Measurements from ENCODE around the gene BRIX1. TPM values are rescaled to one million over a fixed set of nuclear protein-coding genes. Genes with fewer than 3 reads are reported as not detected.
"Not testable (repeated sequence)": the region's sequence is repeated elsewhere in the genome, so short reads cannot be mapped to it uniquely, and the experiment has no call there.

BRIX1 gene
- total RNA-seq, 1 donor from 2014 or later, result 38.8 TPM

GRCh38 chr5:34959323-34959722 is 43.8 kb downstream of the BRIX1 start:
- DNase-seq (ENCODE audit: low spot score), result no peak

GRCh38 chr5:34967540-34967939 is 52.0 kb downstream of the BRIX1 start:
- no peak for DNase-seq (ENCODE audit: low spot score)

DNA sequence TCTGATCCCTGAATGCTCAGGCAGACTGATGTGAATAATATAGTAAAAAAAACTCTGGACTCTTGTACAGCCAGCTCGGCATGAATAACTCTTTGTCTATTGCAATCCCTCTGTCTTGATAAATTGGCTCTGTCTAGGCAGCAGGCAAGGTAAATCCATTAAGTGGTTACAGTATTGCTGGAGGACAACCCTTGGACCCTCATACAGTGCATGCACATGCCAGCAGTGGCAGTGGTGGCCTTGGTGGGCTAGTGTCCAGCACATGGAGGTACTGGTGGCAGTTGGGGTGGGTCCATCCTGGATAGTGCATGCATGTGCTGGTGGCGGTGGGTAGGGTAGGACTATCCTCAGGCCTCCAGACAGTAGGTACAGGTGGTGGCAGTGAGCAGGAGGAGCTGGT is 52.7 kb downstream of the BRIX1 start:
- DNase-seq (ENCODE audit: low spot score), result no peak

DNA sequence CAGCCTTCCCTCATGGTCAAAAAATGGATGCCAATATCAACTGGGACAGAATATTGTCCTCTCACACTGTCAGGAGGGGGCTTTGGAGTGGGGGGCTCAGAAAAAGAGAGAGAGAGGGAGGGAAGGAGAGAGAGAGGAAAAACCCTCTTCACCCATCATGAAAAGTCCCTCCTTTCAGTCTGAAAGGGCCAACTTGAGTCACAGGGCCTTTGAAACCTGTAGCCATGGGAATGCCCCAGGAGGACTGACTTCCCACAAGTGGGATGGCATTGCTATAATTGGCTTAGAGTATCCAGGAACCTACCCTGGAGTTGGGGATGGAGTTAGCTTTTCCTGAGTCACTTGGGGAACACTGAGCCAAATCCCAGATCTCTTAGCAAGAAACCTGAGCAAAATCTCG is 55.0 kb downstream of the BRIX1 start:
- DNase-seq (ENCODE audit: low spot score), result no peak

- DNase-seq (ENCODE audit: low spot score), result not testable (repeated sequence)
Observed at GRCh38 chr5:34971655-34972054, 56.1 kb downstream of the BRIX1 start.

Other genes with a start within 250 kb of the BRIX1 start
- gene TTC23L, start 76.5 kb upstream of the BRIX1 start, total RNA-seq (ENCODE audit: insufficient read depth, low replicate concordance), result 0.72 TPM
- 77.3 TPM for gene RAD1, start 207 bp upstream of the BRIX1 start, total RNA-seq (ENCODE audit: insufficient read depth, low replicate concordance)
- gene DNAJC21, start 13.8 kb downstream of the BRIX1 start, total RNA-seq (ENCODE audit: insufficient read depth, low replicate concordance), result 72.9 TPM
- gene AGXT2, start 132.2 kb downstream of the BRIX1 start, total RNA-seq (ENCODE audit: insufficient read depth, low replicate concordance), result 2.2 TPM